Coronary artery (tissue), 2 donors: ENCODE measurements around the gene PRKCH.

Source experiments
- DNase-seq: peaks from one replicate; pipeline ENCODE4 v3.0.0-alpha.2; 2017; ENCODE audit warnings: low spot score
- H3K27ac ChIP-seq, 2 donors: fragments of 200-600 bp; sonication (generic); one replicate each; pipeline ENCODE4 v1.5.1; 2016 to 2019
- H3K4me3 ChIP-seq: fragments of 200-600 bp; sonication (generic); 2 replicates; pipeline ENCODE4 v1.5.1; 2016; ENCODE audit warnings: mild to moderate bottlenecking, moderate library complexity
- TF ChIP-seq, protein P1 (sequence below): fragments of 200-600 bp; sonication (generic); IDR thresholded peaks from one replicate; pipeline ENCODE4 v1.5.1; 2019; ENCODE audit warnings: antibody characterized with exemption

PRKCH gene

DNA sequence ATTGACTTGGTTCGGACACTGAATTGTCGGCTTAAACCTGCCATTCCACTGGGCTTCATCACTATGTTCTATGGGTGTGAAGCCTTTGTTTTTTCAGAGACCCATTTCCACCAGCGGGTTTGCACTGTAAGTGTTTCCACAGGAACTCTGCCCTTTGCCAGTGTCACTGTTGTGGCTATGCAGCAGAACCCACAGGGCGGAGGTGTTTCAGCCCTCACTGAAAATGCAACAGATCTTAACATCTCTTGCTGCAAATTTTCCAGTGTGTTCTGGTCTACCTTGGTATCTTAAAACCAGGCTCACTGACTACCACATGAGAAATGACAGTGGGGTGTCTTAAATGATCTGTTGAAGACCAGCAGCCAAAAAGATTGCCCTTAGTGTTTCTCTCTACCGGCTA is 21.1 kb downstream of the PRKCH start:
- Histone ChIP-seq H3K4me3 (no peak overlapping the region), H3K27ac (peak overlapping the region in 1 of 2 donors; percentile 71)
- no peak for DNase-seq
- TF ChIP-seq, protein P1, sequence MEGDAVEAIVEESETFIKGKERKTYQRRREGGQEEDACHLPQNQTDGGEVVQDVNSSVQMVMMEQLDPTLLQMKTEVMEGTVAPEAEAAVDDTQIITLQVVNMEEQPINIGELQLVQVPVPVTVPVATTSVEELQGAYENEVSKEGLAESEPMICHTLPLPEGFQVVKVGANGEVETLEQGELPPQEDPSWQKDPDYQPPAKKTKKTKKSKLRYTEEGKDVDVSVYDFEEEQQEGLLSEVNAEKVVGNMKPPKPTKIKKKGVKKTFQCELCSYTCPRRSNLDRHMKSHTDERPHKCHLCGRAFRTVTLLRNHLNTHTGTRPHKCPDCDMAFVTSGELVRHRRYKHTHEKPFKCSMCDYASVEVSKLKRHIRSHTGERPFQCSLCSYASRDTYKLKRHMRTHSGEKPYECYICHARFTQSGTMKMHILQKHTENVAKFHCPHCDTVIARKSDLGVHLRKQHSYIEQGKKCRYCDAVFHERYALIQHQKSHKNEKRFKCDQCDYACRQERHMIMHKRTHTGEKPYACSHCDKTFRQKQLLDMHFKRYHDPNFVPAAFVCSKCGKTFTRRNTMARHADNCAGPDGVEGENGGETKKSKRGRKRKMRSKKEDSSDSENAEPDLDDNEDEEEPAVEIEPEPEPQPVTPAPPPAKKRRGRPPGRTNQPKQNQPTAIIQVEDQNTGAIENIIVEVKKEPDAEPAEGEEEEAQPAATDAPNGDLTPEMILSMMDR = no peak

DNA sequence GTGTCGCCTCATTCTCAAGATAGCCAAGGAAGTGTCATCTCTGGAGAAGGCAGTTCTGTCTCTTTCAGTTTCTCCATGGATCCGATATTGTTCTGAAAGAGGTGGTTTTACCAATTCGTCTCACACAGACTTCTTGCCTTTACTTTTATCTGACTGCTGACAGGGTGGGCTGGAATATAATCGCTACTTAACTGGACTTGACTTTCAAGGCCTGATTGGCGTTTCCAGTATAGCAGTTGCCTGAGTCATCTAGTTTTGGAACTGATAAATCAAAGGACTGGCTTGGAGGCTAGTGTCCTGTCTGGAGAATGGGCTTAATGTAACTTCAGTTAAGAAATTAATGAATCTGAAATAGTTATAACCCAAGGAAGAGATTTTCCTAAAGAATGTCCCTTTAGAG is 21.6 kb downstream of the PRKCH start:
- H3K4me3 ChIP-seq = no peak overlapping the region
- no peak for DNase-seq
- TF ChIP-seq, protein P1 = no peak
- peak overlapping the region in 1 of 2 donors; percentile 71 for H3K27ac ChIP-seq

DNA sequence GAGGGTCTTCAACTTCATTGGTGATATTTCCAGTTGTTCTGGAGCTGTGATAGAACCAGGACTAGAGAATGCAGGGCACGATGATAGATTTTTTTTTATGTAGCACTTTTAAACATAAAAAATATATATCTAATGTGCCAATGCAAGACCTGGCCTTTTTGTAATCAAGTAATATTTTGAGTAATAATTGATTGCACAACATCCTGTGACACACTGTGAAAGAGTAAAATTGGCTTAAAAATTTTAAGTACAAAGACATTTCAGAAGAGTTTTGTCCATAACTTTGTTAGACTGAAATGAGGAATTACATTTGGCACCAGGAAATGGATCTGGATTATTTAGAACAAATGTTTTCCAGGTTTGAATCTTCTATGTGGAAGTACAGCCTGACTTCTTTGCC is 22.1 kb downstream of the PRKCH start:
- TF ChIP-seq, protein P1 = no peak
- H3K27ac ChIP-seq = peak overlapping the region in 1 of 2 donors; percentile 77
- no peak for DNase-seq
- no peak overlapping the region for H3K4me3 ChIP-seq

DNA sequence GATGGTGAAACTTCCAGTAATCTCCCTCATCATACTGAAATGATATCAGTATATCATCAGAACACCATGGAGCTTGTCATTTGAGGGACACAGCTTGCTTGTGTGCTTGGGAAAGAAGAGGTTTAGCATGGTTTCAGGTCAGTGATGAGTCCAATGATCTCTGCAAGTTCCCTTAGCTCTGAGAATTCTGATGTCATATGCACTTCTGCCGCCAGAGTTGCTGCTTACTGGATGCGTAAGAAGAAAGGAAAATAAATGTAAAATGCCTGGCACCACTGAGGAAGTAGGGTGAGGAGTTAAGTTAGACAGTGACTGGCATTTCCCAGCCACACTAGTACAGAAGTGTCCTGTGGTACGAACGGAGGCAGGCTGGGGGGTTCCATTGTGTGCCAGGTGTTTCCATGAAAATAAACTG is 22.6 kb downstream of the PRKCH start:
- DNase-seq = no peak
- Histone ChIP-seq H3K4me3 (peak overlapping the region; percentile 13), H3K27ac (peak overlapping the region in 1 of 2 donors; percentile 77)
- TF ChIP-seq, protein P1 = no peak

DNA sequence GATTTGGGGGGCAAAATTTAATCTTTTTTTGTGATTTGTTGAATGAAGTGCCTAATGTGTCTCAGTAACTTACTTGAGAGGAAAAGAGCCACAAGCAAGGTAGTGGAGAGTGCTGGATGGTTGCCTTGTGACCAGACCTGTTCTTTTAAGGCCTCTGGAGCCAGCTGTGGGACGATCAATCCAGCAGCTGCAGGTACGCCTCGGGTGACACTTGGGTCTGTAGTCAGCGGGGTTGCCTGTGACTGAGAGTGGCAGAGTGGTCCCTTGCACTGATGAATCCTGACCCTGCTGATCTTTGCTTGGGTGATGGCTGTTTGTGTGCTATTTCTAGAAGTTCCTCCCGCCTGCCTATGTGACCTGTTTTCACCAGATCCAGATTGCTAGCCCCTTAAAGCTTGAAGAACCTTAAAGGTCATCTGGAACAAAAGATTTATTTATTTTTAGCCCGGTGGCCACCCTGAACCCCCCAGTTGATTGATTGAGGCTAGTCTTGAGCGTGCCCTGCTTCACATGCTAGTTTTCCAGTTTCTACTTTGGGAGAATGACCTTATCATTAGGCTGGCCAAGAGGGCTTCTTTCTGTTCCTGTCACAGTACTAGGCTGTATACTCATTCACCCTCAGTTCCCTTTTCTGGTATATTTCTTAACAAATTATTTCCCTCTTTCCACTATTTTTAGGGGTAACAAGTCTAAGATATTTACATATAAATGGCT is 23.2 kb downstream of the PRKCH start:
- Histone ChIP-seq H3K4me3 (peak overlapping the region; percentile 13), H3K27ac (peak overlapping the region; percentile 16 to 77)
- DNase-seq = no peak
- TF ChIP-seq, protein P1 = no peak

DNA sequence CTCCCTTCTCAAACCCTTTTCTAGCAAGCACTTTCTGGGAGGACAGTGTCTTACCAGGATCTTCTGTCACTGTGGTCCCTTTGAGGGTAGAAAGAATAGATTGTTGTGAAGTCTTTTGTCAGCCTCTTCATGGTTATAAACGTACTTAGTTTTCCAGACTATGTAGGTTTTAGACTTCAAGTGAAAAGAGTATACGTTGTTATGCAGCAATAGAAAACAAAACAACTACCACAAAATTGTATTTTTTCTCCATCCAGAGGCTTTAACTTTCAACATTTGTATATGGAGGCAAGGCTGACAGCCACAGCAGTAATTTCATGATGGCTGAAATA is 23.7 kb downstream of the PRKCH start:
- DNase-seq = no peak
- peak overlapping the region in 1 of 2 donors; percentile 77 for H3K27ac ChIP-seq
- TF ChIP-seq, protein P1 = no peak

DNA sequence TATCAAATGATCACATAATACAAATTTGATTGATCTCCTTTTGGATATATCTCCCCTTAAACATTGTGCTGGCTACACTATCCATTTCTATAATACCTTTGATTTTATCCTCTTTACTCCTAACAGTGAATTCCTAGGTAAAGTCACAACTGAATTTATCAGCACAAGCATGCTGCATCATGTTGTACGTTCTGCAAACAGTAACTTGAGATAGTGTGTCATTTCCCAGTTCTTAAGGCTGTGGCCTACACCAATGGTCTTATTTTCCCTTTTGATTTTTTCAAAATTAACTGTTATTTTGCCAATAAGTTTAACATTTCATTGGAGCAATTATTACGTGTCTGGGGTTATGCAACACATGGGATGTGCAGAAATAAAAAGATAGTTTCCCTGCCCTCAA is 24.8 kb downstream of the PRKCH start:
- DNase-seq = no peak
- Histone ChIP-seq H3K4me3 (no peak overlapping the region), H3K27ac (no peak overlapping the region)
- TF ChIP-seq, protein P1 = no peak

More for the DNA sequence above, 23.7 kb downstream of the PRKCH start:
- no peak overlapping the region for H3K4me3 ChIP-seq
